Measurements from ENCODE around the gene CACNB4. TPM values are rescaled to one million over a fixed set of nuclear protein-coding genes. Genes with fewer than 3 reads are reported as not detected.

CACNB4 gene
- total RNA-seq, 2 experiments from 2014 or later, result 0.06 to 0.76 TPM

DNA sequence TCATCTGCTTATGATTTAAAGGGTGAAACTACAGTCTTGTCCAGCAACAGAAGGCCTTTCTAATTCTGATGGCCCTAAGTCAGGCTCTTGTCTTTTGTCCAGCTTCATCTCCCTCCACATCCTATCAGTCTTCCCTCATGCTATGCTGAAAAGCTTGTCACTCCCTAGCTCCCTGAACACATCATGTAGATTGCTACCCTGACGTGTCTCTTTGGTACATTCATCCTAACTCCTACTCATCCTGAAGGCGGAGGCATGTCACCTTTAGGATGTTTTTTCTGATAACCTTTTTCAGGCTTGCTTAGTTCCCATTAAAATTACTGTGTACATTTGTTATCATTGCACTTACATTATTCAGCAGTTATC lies 192.2 kb downstream of the CACNB4 start:
- H3K4me1 ChIP-seq (ENCODE audit: insufficient read depth, low read length, poor library complexity, severe bottlenecking), result no peaks in the 10 kb centered on the region
- H3K27ac ChIP-seq (ENCODE audit: low read depth, low read length, poor library complexity, severe bottlenecking), result no peak overlapping the region
- DNase-seq (ENCODE audit: low spot score), result no peak
- ChIA-PET CTCF (ENCODE audit: unreplicated experiment) (no interaction called here), POLR2A (interaction anchor here (0.8 to 1.2 kb wide), 2 partner anchors 80 to 1149 kb away, joined by 3 read pairs; no protein-coding TSS in a partner anchor)
- H3K9me3 ChIP-seq (ENCODE audit: low read length), result no peaks in the 10 kb centered on the region
- no peaks in the 10 kb centered on the region for H4K20me1 ChIP-seq (ENCODE audit: insufficient read depth, low read length)
- H3K79me2 ChIP-seq (ENCODE audit: insufficient read depth, low read depth, low read length), result no peaks in the 10 kb centered on the region
- no peak overlapping the region for H3K4me2 ChIP-seq (ENCODE audit: low read length)
- no peak overlapping the region for H2AFZ ChIP-seq (ENCODE audit: low read length)
- no peaks in the 10 kb centered on the region for H3K36me3 ChIP-seq (ENCODE audit: insufficient read depth, low read length)
- no peak for TF ChIP-seq EZH2phosphoT487 (IDR thresholded peaks at IDR 0.05; ENCODE audit: borderline replicate concordance, low read depth, low read length)
- TF ChIP-seq, protein P1, sequence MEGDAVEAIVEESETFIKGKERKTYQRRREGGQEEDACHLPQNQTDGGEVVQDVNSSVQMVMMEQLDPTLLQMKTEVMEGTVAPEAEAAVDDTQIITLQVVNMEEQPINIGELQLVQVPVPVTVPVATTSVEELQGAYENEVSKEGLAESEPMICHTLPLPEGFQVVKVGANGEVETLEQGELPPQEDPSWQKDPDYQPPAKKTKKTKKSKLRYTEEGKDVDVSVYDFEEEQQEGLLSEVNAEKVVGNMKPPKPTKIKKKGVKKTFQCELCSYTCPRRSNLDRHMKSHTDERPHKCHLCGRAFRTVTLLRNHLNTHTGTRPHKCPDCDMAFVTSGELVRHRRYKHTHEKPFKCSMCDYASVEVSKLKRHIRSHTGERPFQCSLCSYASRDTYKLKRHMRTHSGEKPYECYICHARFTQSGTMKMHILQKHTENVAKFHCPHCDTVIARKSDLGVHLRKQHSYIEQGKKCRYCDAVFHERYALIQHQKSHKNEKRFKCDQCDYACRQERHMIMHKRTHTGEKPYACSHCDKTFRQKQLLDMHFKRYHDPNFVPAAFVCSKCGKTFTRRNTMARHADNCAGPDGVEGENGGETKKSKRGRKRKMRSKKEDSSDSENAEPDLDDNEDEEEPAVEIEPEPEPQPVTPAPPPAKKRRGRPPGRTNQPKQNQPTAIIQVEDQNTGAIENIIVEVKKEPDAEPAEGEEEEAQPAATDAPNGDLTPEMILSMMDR (conservative IDR thresholded peaks at IDR 0.05; ENCODE audit: low read length), result no peak
- no TSS peak for BruUV-seq (replicated peaks)
- H3K9me2 ChIP-seq (ENCODE audit: insufficient read depth, low read length), result no peaks in the 10 kb centered on the region
- no peak overlapping the region for H3K4me3 ChIP-seq (ENCODE audit: low read depth, low read length, poor library complexity, severe bottlenecking)
- intact Hi-C loops (cut with micrococcal nuclease; ENCODE audit: unreplicated experiment), result no loop called here

DNA sequence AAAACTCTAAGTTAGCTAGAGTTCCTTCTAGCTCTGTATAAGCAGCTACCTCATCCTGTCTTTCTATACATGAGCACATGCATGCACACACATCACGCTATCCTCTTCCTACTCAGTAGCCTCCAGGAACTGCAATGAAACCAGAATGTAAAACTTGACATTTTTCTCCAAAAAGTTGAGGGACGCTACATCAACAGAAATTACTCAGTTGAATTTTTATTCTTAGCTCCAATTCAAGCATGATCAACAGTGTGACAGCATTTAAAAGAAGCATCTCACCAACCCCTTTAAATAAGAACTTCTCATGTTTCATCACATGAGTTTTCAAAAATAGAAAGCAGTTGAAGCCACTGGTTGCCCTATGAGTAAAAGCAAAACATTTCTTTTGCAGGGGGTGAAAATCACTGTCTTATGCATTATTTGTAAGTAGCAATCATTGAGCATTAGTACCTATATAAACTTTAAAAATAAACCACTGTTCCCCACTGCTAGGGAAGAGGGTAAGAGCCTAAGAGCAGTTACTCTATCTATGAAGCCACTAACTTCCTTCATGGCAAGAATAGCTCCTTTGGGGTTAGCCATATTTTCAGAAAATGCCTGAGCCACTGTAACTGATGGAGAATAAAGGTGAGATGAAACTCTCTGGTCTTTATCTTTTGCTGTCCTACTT lies 192.7 kb downstream of the CACNB4 start:
- Histone ChIP-seq H3K4me2 (ENCODE audit: low read length) (no peak overlapping the region), H4K20me1 (ENCODE audit: insufficient read depth, low read length) (no peaks in the 10 kb centered on the region)

DNA sequence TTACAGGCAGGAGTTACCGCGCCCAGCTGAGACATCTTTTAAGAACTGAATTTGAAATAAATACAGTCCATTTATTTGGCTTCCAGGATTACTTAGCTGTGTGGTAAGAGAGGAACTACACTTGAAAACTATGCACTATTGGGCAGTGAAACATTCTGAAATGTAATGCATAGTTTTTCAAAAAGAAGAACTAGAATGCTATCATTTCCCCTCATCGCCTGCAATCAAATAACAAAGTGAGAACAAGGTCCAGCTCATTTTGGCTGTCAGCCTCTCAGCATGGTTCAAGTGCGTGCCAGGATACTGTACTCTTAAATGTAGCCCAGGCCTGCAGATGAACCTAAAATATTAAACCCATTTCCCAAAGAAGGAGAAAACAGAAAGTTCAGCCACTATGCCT lies 194.0 kb downstream of the CACNB4 start:
- BruUV-seq (replicated peaks), result no TSS peak
- no peaks in the 10 kb centered on the region for H3K36me3 ChIP-seq (ENCODE audit: insufficient read depth, low read length)
- H3K4me1 ChIP-seq (ENCODE audit: insufficient read depth, low read length, poor library complexity, severe bottlenecking), result no peaks in the 10 kb centered on the region
- H3K9me3 ChIP-seq (ENCODE audit: low read length), result no peaks in the 10 kb centered on the region
- intact Hi-C loops (cut with micrococcal nuclease; ENCODE audit: unreplicated experiment), result no loop called here
- no peak overlapping the region for H3K4me2 ChIP-seq (ENCODE audit: low read length)
- H2AFZ ChIP-seq (ENCODE audit: low read length), result no peak overlapping the region
- no peak for TF ChIP-seq EZH2phosphoT487 (IDR thresholded peaks at IDR 0.05; ENCODE audit: borderline replicate concordance, low read depth, low read length)
- TF ChIP-seq, protein P1 (conservative IDR thresholded peaks at IDR 0.05; ENCODE audit: low read length), result no peak
- no peak overlapping the region for H3K27ac ChIP-seq (ENCODE audit: low read depth, low read length, poor library complexity, severe bottlenecking)
- H3K4me3 ChIP-seq (ENCODE audit: low read depth, low read length, poor library complexity, severe bottlenecking), result no peak overlapping the region
- H3K79me2 ChIP-seq (ENCODE audit: insufficient read depth, low read depth, low read length), result no peaks in the 10 kb centered on the region
- H3K9me2 ChIP-seq (ENCODE audit: insufficient read depth, low read length), result no peaks in the 10 kb centered on the region
- CTCF ChIA-PET (ENCODE audit: unreplicated experiment), result no interaction called here
- no peak for DNase-seq (ENCODE audit: low spot score)
- no peaks in the 10 kb centered on the region for H4K20me1 ChIP-seq (ENCODE audit: insufficient read depth, low read length)
- POLR2A ChIA-PET, result no interaction called here

More for the DNA sequence above, 192.7 kb downstream of the CACNB4 start:
- Histone ChIP-seq H3K36me3 (ENCODE audit: insufficient read depth, low read length) (no peaks in the 10 kb centered on the region), H3K4me3 (ENCODE audit: low read depth, low read length, poor library complexity, severe bottlenecking) (no peak overlapping the region), H3K79me2 (ENCODE audit: insufficient read depth, low read depth, low read length) (no peaks in the 10 kb centered on the region), H3K27ac (ENCODE audit: low read depth, low read length, poor library complexity, severe bottlenecking) (no peak overlapping the region), H3K4me1 (ENCODE audit: insufficient read depth, low read length, poor library complexity, severe bottlenecking) (no peaks in the 10 kb centered on the region), H2AFZ (ENCODE audit: low read length) (no peak overlapping the region), H3K9me2 (ENCODE audit: insufficient read depth, low read length) (no peaks in the 10 kb centered on the region), H3K9me3 (ENCODE audit: low read length) (no peaks in the 10 kb centered on the region)
- BruUV-seq (replicated peaks), result no TSS peak
- ChIA-PET CTCF (ENCODE audit: unreplicated experiment) (no interaction called here), POLR2A (interaction anchor here (0.8 to 1.2 kb wide), 3 partner anchors 13 to 1148 kb away, joined by 3 read pairs; no protein-coding TSS in a partner anchor)
- intact Hi-C loops (cut with micrococcal nuclease; ENCODE audit: unreplicated experiment), result no loop called here
- TF ChIP-seq EZH2phosphoT487 (IDR thresholded peaks at IDR 0.05; ENCODE audit: borderline replicate concordance, low read depth, low read length), result no peak
- TF ChIP-seq, protein P1 (conservative IDR thresholded peaks at IDR 0.05; ENCODE audit: low read length), result no peak
- DNase-seq (ENCODE audit: low spot score), result no peak

Measured in OCI-LY7 (cell line).